GM19023 (cell line): Measurements from ENCODE around the gene AP2B1.
"Not testable (repeated sequence)": the region's sequence is repeated elsewhere in the genome, so short reads cannot be mapped to it uniquely, and the experiment has no call there.

Experiments
- ATAC-seq: cut with Tn5 transposase; IDR thresholded peaks from one replicate; pipeline ENCODE4 v1.9.1; 2021; ENCODE audit warnings: mild to moderate bottlenecking, moderate library complexity; ENCODE audit not compliant: unreplicated experiment

Gene AP2B1

GRCh38 chr17:35694906-35695305 is 107.8 kb downstream of the AP2B1 start:
- ATAC-seq, result no peak

- no peak for ATAC-seq
These were observed 108.5 kb downstream of the AP2B1 start for GRCh38 chr17:35695613-35696012.

- ATAC-seq, result no peak
These were observed 111.7 kb downstream of the AP2B1 start for GRCh38 chr17:35698800-35699199.

DNA sequence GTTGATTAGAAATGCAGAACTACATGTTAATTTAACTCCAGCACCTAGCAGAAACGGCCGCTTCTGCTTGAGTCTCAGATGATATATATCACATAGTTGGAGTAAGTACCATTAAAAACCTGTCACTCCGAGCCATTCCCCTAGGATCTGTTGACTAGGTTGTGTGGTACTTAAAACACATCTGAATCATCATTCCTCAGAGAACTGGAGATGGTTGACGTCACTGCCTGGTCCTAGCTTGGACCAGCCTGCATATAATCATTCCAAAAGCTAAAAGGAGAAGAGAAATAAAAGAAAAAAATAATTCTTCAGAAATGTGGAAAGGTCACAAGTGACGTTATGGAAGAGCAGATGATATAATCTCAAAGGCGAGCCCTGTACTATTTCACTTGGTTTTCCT is 113.0 kb downstream of the AP2B1 start:
- no peak for ATAC-seq

GRCh38 chr17:35701491-35701890 is 114.4 kb downstream of the AP2B1 start:
- no peak for ATAC-seq

GRCh38 chr17:35703308-35703707 is 116.2 kb downstream of the AP2B1 start:
- not testable (repeated sequence) for ATAC-seq

- no peak for ATAC-seq
These were observed 118.1 kb downstream of the AP2B1 start for GRCh38 chr17:35705230-35705629.

DNA sequence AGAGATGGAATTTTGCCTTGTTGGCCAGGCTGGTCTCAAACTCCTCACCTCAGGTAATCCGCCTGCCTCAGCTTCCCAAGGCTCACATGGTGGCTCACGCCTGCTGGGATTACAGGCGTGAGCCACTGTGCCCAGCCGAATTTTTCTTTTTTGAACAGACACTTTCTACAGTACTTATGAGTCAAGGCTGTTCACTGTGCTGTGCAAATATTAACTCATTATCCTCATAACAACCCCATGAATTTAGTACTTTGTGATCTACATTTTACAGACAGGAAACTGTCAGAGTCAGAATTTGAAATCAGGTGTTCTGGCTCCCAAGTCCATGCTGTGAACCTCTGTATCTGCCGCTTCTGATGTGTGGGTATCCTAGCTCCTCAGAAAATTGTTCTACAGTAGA is 118.6 kb downstream of the AP2B1 start:
- no peak for ATAC-seq

DNA sequence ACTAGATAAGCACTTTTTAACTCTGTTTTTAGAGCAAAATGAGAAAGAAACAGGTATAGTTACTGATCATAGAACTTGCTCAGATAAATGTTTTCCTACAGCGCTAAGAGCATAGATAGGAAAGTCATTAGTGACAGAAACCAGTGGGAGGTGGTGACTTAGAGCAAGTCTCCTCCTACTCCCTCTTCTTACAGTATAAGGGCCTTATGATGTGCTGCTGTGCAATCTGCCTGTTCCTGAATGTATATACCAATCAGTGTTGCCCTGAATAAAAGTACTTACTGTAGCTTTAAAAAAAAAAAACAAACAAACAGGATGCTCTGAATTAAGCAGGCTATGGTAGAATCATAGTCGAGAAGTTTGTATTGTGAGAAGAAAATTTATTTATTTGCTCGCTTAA is 121.0 kb downstream of the AP2B1 start:
- ATAC-seq, result no peak

DNA sequence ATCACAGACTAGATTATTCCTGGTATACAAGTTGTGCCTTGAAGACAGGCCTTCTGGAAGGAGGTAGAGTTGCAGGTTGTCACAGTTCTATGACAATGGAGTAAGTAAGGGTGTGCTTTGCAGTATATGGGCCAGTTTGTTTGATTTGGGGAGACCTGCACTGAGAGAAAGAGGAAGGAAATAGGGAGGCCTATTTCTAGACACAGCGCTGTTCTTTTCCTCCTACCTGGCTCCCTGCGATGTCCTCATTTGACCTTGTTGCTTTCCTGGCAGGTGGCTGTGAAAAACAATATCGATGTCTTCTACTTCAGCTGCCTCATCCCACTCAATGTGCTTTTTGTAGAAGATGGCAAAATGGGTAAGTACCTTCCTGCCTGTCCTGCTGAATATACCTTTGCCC is 121.8 kb downstream of the AP2B1 start:
- ATAC-seq, result no peak

- no peak for ATAC-seq
These were observed 122.8 kb downstream of the AP2B1 start for GRCh38 chr17:35709874-35710273.

DNA sequence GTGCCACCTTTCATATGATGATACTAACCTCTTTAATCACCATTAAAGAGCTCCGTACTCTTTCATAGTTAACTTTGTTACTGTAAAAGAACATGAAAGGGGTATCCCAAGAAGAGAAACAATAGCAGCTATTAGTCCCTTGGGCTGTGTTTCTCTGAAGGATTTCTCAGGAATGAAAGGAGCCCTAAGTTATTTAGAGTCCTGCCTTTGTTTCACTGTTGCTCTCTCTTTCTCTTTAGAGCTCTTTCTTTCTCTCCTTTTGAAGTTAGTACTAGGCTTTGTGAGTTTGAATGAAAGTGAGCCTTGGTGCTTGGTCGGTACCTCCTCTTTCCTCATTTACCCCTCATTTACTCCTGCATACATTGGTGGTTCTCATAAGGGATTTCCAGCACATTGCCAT is 123.8 kb downstream of the AP2B1 start:
- no peak for ATAC-seq

DNA sequence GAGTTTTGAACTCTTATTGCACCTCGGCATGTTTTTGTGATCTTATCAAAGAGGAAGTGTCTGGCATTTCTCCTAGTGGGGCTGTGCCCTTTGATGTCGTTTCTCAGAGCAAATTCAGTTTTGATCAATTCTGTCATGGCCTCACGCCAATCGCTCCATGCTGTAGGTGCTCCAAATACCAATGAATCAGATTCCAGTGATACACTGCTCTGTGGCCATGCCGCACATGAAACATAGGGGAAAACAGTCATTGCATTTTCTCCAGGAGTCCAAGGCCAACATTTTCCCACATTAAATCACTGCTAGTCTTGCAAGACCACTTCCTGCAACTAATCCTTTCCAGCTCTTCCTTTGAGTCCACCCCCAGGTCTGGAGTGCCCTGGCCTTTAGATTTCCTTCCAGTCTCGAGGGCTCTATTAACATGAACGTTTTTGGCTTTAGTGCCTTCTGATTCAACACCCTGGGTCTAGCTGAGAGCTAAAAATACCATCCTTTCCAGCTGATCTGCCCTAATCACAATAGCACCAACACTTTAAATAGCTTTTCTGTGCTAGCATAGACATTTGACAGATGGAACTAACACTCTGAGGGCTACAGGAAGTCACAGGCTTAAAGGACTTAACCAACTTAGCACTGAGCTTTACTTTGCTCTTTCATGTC is 126.1 kb downstream of the AP2B1 start:
- no peak for ATAC-seq

GRCh38 chr17:35714988-35715387 is 127.9 kb downstream of the AP2B1 start:
- ATAC-seq, result no peak

DNA sequence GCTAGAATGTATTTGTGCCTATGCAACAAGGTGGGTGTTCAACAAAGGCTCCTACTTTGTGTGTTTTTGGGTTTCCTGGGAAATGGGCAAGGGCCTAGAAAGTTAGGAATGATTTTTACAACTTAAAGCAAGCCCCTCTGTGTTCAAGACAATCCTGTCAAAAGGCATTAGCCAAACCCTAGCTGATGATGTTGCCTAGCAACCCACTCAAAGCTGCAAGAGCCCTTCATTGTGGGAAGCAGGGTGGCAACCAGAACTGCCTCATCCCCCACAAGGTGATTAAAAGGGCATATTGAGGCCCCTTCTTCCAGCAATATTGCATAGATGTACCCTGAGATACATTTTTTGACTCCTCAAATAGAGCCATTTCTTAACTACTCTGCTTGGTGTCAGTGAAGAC is 128.3 kb downstream of the AP2B1 start:
- ATAC-seq, result no peak

GRCh38 chr17:35716173-35716572 is 129.1 kb downstream of the AP2B1 start:
- ATAC-seq, result no peak

DNA sequence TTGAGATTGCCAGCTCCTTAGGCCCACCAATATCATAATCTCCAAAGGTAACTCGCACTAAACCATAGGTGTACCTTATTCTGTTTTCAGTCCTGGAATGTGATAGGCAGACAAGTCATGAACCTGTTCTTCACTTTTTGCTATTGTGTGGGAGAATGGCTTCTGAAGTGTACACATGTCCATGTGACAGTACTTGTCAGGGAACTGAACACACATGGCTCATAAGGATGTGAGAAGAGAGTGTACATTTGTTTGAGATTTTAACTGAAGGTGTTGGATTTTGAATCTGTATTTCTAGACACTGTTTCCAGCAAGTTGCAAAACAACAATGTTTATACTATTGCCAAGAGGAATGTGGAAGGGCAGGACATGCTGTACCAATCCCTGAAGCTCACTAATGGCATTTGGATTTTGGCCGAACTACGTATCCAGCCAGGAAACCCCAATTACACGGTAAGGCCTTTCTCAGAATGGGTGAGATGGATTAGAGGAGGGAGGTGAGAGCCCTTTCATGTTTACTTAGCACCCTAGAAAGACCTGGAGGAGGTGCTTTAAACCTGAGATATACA is 129.9 kb downstream of the AP2B1 start:
- ATAC-seq, result no peak

GRCh38 chr17:35717475-35717874 is 130.4 kb downstream of the AP2B1 start:
- ATAC-seq, result no peak

DNA sequence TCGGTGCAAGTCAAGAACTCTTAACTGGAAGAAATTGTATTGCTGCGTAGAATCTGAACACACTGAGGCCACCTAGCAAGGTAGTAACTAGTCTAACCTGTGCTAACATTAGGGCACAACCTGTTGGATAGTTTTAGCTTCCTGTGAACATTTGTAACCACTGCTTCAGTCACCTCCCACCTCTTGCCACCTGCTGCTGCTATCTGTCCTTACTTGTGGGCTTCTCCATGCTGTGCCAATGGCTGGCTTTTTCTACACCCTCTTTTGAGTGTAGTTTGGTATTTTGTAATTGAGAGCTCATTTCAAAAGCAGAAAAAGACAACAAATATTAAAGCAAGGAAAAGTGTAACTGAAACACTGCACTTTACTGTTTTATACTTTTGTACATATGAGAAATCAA is 136.6 kb downstream of the AP2B1 start:
- no peak for ATAC-seq

DNA sequence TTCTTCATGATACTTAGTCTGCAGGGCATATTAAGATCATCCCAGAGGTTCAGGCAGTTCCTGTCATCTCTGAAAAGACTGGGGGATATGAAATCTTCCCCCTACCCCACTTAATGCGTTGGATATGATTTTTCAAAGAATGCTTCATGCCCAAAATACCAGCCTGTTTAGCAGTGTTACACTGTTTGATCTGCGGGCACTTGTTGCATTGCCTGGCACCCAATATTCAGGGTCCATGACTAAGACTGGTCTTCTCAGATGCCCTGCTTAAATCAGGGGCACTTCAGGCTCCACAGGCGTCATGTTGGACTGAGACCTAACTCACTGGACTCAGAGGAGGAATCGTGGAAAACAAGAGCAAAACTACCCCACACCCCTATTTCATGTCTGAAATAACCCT is 137.9 kb downstream of the AP2B1 start:
- no peak for ATAC-seq

- no peak for ATAC-seq
These were observed 138.6 kb downstream of the AP2B1 start for GRCh38 chr17:35725802-35726126.

DNA sequence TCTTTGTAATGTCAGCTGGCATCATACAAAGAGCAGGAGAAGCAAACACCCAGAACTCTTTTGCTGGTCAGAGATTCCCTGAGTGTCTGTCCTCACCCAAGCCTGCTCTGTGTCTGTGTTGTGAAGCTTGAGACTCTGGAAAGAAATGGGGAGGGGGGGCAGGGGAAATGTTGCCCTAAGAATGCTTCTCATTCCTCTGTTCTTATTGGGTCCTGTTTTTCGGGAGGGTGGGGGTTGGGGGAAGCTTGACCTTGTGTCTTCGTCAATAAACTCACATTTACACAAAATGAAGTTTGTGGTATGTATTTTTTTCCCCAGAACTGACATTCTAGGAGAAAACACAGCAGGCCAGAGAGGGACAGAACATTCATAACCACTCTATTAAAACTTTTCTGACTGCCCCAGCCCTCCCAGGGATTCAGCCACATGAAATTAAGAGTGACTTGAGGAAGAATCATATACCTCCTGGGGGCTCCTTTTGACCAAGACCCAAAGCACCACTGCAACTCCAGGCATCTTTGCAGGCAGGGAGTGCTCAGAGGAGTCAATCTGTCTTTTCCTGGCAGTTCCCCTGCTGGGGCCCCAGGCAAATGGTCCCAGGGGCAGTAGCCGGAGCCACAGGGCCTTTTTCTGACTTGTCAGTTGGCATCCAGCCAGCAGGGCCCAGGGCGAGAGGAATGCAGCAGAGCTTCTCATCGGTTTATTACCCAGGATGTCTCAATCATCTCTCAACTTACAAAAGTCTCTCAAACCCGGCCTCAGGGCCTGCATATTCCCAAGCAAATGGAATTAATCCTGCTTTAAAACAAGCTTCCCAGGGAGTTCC is 139.2 kb downstream of the AP2B1 start:
- no peak for ATAC-seq
